CD4-positive, alpha-beta T cell treated with Interleukin-4 for 1 hour (primary cell): ENCODE measurements around the gene PKNOX2.
"Not testable (repeated sequence)": the region's sequence is repeated elsewhere in the genome, so short reads cannot be mapped to it uniquely, and the experiment has no call there.

Source experiments
- DNase-seq, 2 donors: peaks; one replicate each; pipeline ENCODE4 v3.0.0-alpha.2; 2020 to 2022

The PKNOX2 gene

GRCh38 chr11:125211191-125211947, 46.8 kb downstream of the PKNOX2 start:
- no peak for DNase-seq

- DNase-seq, result no peak
Measured at GRCh38 chr11:125211948-125212340, 47.4 kb downstream of the PKNOX2 start.

GRCh38 chr11:125214601-125215565, 50.3 kb downstream of the PKNOX2 start:
- DNase-seq, result no peak

DNA sequence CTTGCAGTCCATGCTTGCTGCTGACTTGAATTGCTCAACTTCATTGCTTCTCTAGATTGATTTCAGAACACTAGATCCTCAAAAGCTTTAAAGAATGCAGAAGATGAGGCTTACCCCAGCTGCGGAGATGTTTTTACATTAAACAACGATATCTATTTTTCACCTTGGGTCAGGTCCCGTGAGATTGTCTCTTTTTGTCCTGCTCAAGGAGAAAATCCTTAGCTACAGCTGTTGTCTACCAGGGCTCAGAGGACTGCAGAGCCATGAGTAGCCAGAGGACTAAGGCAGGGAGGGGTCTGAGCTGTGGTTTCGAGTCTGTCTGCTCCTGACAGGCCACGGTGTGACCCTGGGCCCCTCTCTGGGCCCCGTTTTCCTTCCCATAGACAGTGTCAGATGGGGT, 51.4 kb downstream of the PKNOX2 start:
- DNase-seq, result no peak

DNA sequence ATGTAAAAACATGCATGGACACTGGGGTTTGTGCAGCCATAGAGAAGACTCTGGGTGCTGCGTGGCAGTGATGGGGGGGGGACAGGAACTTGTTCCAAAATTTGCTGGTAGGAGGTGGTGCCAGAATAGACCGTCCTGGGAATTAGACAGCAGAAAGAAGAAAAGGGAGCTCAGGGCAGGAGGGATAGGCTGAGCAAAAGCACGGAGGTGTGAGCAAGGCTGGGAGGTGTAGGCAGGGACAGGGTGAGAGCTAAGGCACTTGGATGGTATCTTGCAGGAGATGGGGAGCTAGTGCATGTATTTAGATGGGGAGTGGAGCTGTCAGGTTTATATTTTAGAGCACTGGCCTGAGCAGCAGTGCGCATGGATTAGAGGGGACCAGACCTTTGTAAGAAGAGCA, 53.8 kb downstream of the PKNOX2 start:
- DNase-seq, result no peak

- DNase-seq, result no peak
Measured at GRCh38 chr11:125221461-125221860, 56.9 kb downstream of the PKNOX2 start.

GRCh38 chr11:125222494-125222893, 57.9 kb downstream of the PKNOX2 start:
- DNase-seq, result no peak

- not testable (repeated sequence) for DNase-seq
Measured at GRCh38 chr11:125223161-125223560, 58.6 kb downstream of the PKNOX2 start.

DNA sequence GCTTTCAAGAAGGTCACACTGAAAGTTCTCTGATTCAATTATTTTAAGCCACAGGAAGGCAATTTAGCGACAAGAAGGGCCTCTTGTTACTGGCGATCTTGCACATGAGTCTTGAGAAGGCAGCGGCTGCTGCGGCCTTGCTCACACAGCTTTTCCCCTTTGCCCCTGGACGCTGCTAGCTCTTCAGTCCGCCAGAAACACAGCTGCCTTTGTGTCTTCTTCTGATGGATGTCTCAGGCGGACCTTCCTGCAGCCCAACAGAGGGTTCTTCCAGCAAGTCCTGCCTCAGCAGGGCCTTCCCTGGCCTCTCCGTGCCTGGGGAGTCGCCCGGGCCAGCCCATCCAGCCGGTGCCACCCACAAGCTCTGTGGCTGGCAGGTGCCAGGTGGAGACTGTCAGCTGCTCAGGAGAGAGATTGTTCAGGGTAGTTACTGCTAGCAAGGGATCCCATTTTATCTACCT, 59.4 kb downstream of the PKNOX2 start:
- no peak for DNase-seq

- no peak for DNase-seq
Measured at GRCh38 chr11:125224391-125225021, 60.0 kb downstream of the PKNOX2 start.

GRCh38 chr11:125225401-125225800, 60.9 kb downstream of the PKNOX2 start:
- no peak for DNase-seq

DNA sequence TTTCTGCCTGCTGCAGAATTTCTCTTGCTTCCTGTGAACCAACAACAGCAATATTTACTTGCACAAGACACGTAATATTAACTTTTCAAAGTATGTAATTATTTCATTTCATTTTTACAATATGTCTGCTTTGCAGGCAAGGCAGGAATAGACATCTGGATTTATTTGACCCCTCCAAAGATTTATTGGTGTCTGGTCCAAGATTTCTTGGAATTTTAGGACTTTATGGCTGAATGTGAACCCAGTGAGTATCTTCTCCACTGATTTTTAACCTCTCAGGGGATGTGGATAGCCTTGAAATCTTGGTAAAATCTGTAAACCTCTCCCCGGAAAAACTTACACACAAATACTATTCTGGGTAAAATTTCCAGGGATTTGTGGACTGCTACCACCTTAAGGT, 61.5 kb downstream of the PKNOX2 start:
- no peak for DNase-seq

DNA sequence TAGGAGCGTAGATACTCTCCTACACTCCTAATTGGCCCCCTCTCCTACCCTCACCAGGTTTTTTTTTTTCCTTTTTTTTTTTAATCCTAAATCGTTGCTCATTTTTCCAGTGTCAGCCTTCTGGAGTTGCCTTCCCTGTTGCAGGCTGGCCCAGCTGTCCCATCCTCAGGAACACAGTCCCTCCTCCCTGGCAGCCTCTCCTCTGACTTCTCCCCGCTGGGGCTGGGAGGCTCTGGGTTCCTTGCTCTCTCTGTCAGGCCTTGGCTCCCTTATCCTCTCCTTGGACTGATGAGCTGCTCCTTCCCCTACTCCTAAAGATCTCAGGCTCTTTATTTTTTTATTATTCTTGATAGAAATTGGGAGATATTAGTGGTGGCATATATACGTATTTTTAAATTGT, 62.2 kb downstream of the PKNOX2 start:
- DNase-seq, result no peak

GRCh38 chr11:125227151-125227550, 62.6 kb downstream of the PKNOX2 start:
- DNase-seq, result no peak

DNA sequence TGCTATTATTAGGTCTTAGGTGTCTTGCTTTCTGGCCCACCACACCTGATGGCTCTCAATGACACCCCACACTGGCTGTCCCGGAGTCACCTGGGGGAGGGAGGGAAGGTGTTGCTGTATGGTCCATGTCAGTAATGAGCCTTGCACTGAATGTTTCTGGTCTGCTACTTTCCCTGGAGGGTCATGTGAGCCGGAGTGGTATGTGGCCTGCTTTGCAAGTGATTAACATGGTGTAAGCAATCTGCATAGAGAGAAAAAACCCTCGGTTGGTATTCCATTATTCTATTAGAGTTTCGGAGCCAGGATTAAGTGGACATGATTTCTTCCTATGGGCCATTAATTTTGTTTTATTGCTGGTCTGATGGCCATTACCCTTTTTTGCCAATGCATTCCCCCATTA, 63.9 kb downstream of the PKNOX2 start:
- no peak for DNase-seq

DNA sequence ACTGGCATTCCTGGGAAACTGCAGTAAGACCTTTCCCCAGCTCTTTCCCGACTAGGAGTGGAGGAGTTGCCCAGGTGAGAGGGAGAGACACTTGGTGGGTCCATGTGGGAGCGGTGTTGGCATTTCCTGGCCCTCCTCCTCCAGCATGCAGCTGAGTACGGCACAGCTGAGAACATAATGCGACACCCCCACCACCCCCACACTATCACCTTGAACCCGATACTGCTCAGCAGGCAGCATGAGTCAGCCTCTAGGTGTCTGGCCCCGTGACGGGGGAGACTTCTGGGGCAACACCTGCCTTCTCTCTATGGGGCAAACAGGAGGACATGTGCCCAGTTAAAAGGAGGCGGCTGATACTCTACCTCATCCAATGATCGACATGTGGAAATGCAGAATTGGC, 64.4 kb downstream of the PKNOX2 start:
- no peak for DNase-seq

DNA sequence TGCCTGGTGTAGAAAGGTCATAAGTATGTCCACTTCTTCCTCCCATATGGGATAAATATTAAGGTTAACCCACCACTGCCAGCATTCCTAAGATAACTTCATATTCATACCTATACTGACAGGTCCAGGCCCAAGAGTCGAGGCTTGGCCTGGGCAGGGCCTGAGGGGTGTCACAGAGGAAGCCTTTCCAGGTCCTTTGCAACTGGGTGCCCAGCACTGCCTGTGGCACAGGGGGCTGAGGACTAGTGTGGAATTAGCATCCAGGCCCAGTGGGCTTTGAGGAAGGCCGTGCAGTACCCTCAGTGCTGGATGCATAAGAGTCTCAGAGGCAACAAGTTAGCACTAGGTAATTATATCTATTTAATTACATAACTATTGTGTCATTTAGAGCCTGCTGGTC, 65.4 kb downstream of the PKNOX2 start:
- DNase-seq, result no peak

GRCh38 chr11:125233116-125233515, 68.6 kb downstream of the PKNOX2 start:
- DNase-seq, result no peak

DNA sequence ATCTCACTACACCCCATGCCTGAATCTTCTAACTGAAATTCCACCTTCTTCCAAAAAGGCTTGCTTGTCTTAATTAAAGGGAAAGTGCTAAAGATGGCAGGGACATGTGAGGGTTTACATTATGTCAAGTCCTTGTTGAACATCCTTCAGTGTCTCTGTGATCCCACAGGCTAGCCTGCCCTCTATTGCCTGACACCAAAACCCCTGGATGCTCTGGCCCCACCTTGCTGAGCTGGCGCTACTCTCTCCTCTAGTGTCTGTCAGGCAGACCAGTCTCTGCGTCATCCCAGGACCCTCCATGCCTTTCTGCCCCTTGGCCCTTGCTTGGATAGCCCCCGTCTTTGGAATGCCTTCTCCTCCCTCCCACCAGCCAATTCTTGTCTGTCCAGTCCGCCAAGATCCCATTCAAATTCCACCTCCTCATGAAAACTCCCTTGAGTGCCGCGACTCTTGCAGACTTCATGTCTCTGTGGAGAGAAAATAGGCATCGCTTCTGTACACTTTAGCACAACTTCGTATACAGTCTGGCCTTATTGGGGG, 69.3 kb downstream of the PKNOX2 start:
- no peak for DNase-seq

- no peak for DNase-seq
Measured at GRCh38 chr11:125235071-125235471, 70.5 kb downstream of the PKNOX2 start.

DNA sequence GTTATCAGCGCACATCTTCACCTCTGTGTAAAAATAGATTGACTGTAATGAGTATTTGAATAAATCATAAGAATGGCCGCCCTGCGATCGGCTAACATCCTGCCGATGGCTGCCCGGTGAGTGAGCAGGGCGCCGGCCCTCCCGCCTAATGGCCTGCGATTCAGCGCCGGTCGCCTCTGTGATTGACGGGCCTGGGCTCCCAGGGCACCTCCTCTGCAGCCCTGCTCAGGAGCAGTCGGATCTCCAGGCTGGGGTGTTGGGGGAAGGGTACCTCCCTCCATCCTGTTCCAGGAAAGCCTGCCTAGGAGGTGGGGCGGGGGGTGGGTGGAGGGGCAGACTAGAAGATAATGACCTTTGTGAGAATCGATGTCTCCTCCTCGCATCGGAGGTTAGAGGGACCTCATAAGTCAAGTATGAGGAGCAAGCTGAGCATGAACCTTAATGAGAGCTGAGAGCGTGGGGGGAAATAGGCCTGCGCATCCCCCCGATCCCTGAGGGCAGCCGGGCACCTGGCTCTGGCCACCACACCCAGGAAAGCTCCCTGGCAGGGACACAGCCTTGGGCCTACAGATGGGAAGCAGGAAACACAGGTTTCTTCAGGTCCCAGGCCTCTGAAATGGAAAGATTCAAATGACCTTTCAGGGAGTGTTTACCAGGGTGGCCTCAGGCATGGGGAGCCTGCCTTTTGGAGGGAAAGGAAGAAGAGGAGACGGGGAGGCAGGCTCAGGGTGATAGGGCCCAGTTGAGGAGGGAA, 71.7 kb downstream of the PKNOX2 start:
- no peak for DNase-seq
